HepG2 (cell line): ENCODE measurements around the gene C10orf71. TPM values are rescaled to one million over a fixed set of nuclear protein-coding genes. Genes with fewer than 3 reads are reported as not detected.

Experiments
- ATAC-seq: fragments of 200-7000 bp; cut with Tn5 transposase; 3 replicates; pipeline ENCODE4 v1.9.1; 2020; ENCODE audit warnings: mild to moderate bottlenecking, moderate library complexity
- BruUV-seq: library from RNA; stranded (reverse); fragments of 400-500 nt; replicated peaks from 2 replicates; lab custom pipeline; 2021; lab: Mats Ljungman, UMichigan
- CTCF ChIA-PET: fragments of 300-600 bp; formaldehyde crosslinking; extraction: SDS; loops from one replicate; lab custom pipeline; 2021; ENCODE audit warnings: low total read pairs, inconsistent platforms, low intra/inter-chr PET ratio; lab: Yijun Ruan, JAX
- POLR2A ChIA-PET: fragments of 350-600 bp; sonication (Branson Sonifier 250); formaldehyde crosslinking; loops from one replicate; lab custom pipeline; 2020; ENCODE audit warnings: antibody characterized with exemption, inconsistent platforms; lab: Yijun Ruan, JAX
- DNase-seq: peaks from one replicate; pipeline ENCODE4 v3.0.0-alpha.2; 2015; ENCODE audit warnings: low spot score
- FAIRE-seq: peaks from 3 replicates; lab custom pipeline; 2011; peaks lifted over from hg19 to GRCh38; lab: Jason Lieb, UNC
- H2AFZ ChIP-seq: one replicate; pipeline ENCODE4 v1.6.1; 2011; ENCODE audit warnings: low read length, inconsistent platforms
- H3K27ac ChIP-seq: fragments of 300-600 bp; 3 replicates; pipeline ENCODE4 v1.8.0; 2011; ENCODE audit warnings: mixed run types, mild to moderate bottlenecking, mixed read lengths, low read length, inconsistent platforms; ENCODE audit not compliant: insufficient read depth; ENCODE audit errors: extremely low read length
- H3K27me3 ChIP-seq, 2 experiments: fragments of 200-600 bp in 1 of 2; 2 replicates in 1 of 2; 3 replicates in 1 of 2; pipeline versions ENCODE4 v1.6.0 to v1.8.0; 2011; ENCODE audit warnings: low read length in 2 of 2, mild to moderate bottlenecking in 2 of 2, moderate library complexity in 2 of 2, inconsistent platforms in 1 of 2; ENCODE audit not compliant: insufficient read depth in 2 of 2, control insufficient read depth in 1 of 2
- H3K36me3 ChIP-seq, 2 experiments: fragments of 200-600 bp in 1 of 2; replicated peaks in 1 of 2; 2 replicates in 1 of 2; 3 replicates in 1 of 2; pipeline versions ENCODE4 v1.5.1 to v1.8.0; 2011; ENCODE audit warnings: low read length in 2 of 2, inconsistent platforms in 1 of 2; ENCODE audit not compliant: insufficient read depth in 2 of 2, control insufficient read depth in 1 of 2
- H3K4me1 ChIP-seq: 2 replicates; pipeline ENCODE4 v1.5.1; 2012; ENCODE audit warnings: low read length, inconsistent platforms; ENCODE audit not compliant: insufficient read depth
- H3K4me2 ChIP-seq: 2 replicates; pipeline ENCODE4 v1.6.0; 2011; ENCODE audit warnings: low read depth, low read length, inconsistent platforms
- H3K4me3 ChIP-seq, 3 experiments: fragments of 200-600 bp in 1 of 3; sonication (generic), shearing (Covaris generic) in 1 of 3; replicated peaks in 1 of 3; 2 replicates each; pipeline ENCODE4 v1.5.1; 2011 to 2016; ENCODE audit warnings: low read length in 3 of 3, inconsistent platforms in 2 of 3, low read depth in 2 of 3, mild to moderate bottlenecking in 2 of 3, control low read depth in 1 of 3, mixed read lengths in 1 of 3; ENCODE audit not compliant: insufficient read depth in 1 of 3
- H3K79me2 ChIP-seq: one replicate; pipeline ENCODE4 v1.6.1; 2011; ENCODE audit warnings: low read length, inconsistent platforms; ENCODE audit not compliant: insufficient read depth
- H3K9ac ChIP-seq: 2 replicates; pipeline ENCODE4 v1.6.0; 2011; ENCODE audit warnings: mild to moderate bottlenecking, low read depth, low read length, inconsistent platforms; ENCODE audit not compliant: insufficient read depth
- H3K9me3 ChIP-seq: 2 replicates; pipeline ENCODE4 v1.5.1; 2012; ENCODE audit warnings: mild to moderate bottlenecking, low read length
- H4K20me1 ChIP-seq: 2 replicates; pipeline ENCODE4 v1.6.0; 2011; ENCODE audit warnings: inconsistent platforms, mild to moderate bottlenecking, low read length, moderate library complexity; ENCODE audit not compliant: insufficient read depth
- BRD4 ChIP-seq: sonication (generic); formaldehyde crosslinking; IDR thresholded peaks from 2 replicates; pipeline ENCODE4 v1.4.0; 2020; ENCODE audit warnings: missing genetic modification reagents
- ETV5 ChIP-seq: IDR thresholded peaks from 2 replicates; pipeline ENCODE4 v1.6.1; 2018; ENCODE audit warnings: missing biosample characterization, missing genetic modification reagents, inconsistent platforms, borderline replicate concordance
- HCFC1 ChIP-seq: fragments of 150-350 bp; IDR thresholded peaks from 2 replicates; pipeline ENCODE4 v1.6.1; 2014; ENCODE audit warnings: low read depth, low read length
- MED1 ChIP-seq: sonication (generic); formaldehyde crosslinking; IDR thresholded peaks from 2 replicates; pipeline ENCODE4 v1.4.0; 2020; ENCODE audit warnings: missing genetic modification reagents
- MXD4 ChIP-seq: IDR thresholded peaks from 2 replicates; pipeline ENCODE4 v1.6.1; 2016; ENCODE audit warnings: mild to moderate bottlenecking, missing biosample characterization, missing genetic modification reagents
- NCOR1 ChIP-seq: fragments of 200-600 bp; sonication (generic); IDR thresholded peaks from 2 replicates; pipeline ENCODE4 v1.7.0; 2017; ENCODE audit warnings: antibody characterized with exemption, low read length, borderline replicate concordance
- NFE2 ChIP-seq: sonication (generic); formaldehyde crosslinking; IDR thresholded peaks from 2 replicates; pipeline ENCODE4 v1.4.0; 2020; ENCODE audit warnings: missing genetic modification reagents
- SOX5 ChIP-seq: IDR thresholded peaks from 2 replicates; pipeline ENCODE4 v1.6.1; 2016; ENCODE audit warnings: borderline replicate concordance
- THAP11 ChIP-seq: IDR thresholded peaks from 2 replicates; pipeline ENCODE4 v1.6.1; 2016; ENCODE audit warnings: missing biosample characterization, missing genetic modification reagents
- TOPORS ChIP-seq: sonication (generic); formaldehyde crosslinking; IDR thresholded peaks from 2 replicates; pipeline ENCODE4 v1.8.0; 2023; ENCODE audit warnings: mild to moderate bottlenecking, missing genetic modification reagents
- ZNF17 ChIP-seq: sonication (generic); formaldehyde crosslinking; IDR thresholded peaks from 2 replicates; pipeline ENCODE4 v1.5.0; 2020; ENCODE audit warnings: mild to moderate bottlenecking, missing genetic modification reagents
- ZNF20 ChIP-seq: sonication (generic); formaldehyde crosslinking; IDR thresholded peaks from 2 replicates; pipeline ENCODE4 v1.4.0; 2020; ENCODE audit warnings: mild to moderate bottlenecking, moderate library complexity, missing genetic modification reagents
- ZNF234 ChIP-seq: sonication (generic); formaldehyde crosslinking; conservative IDR thresholded peaks from 2 replicates; pipeline ENCODE4 v1.5.1; 2020; ENCODE audit warnings: mild to moderate bottlenecking, missing genetic modification reagents
- ZNF383 ChIP-seq: sonication (generic); formaldehyde crosslinking; IDR thresholded peaks from 2 replicates; pipeline ENCODE4 v1.4.0; 2020; ENCODE audit warnings: missing genetic modification reagents, mild to moderate bottlenecking, borderline replicate concordance
- ZNF749 ChIP-seq: sonication (generic); formaldehyde crosslinking; IDR thresholded peaks from 2 replicates; pipeline ENCODE4 v1.8.0; 2022; ENCODE audit warnings: mild to moderate bottlenecking, missing genetic modification reagents, moderate library complexity, borderline replicate concordance
- WGBS: methylation state at CpG from one replicate; pipeline ENCODE4 v1.1.6; 2017; ENCODE audit warnings: low lambda C conversion rate; 5-methylcytosine and 5-hydroxymethylcytosine counted together
- in situ Hi-C: cut with HindIII; loops from 2 replicates; pipeline ENCODE4 v1.10.0; 2017; ENCODE audit warnings: low pct_unique_long_range_greater_than_20kb; ENCODE audit not compliant: extremely low pct_ligation_motif_present
- intact Hi-C: fragments of 100-400 bp; cut with micrococcal nuclease; formaldehyde crosslinking; loops from one replicate; pipeline ENCODE4 v1.10.0; 2022; ENCODE audit not compliant: unreplicated experiment
- polyA plus RNA-seq, 8 experiments: library from polyadenylated mRNA; depleted of rRNA in 3 of 8; stranded (reverse) in 7 of 8; unstranded in 1 of 8; fragments of >200 nt; fragmentation: Illumina TruSeq in 4 of 8; extraction: Trizol in 4 of 8; gene quantifications; 2 replicates each; pipeline versions ENCODE4 v1.2.1 to v1.2.3, GENCODE V29; 2011 to 2016; ENCODE audit warnings: low read depth in 4 of 8, missing spikeins in 1 of 8, mixed read lengths in 1 of 8; ENCODE audit not compliant: insufficient read depth in 1 of 8
- total RNA-seq, 5 experiments: library from RNA; depleted of rRNA; stranded (reverse); fragments of >200 nt; fragmentation: Illumina TruSeq; extraction: Trizol; gene quantifications; 2 replicates each; pipeline ENCODE4 v1.2.3, GENCODE V29; 2016; ENCODE audit warnings: low read depth in 1 of 5
- TF ChIP-seq, protein P1 (sequence below): sonication (generic); formaldehyde crosslinking; IDR thresholded peaks from 2 replicates; pipeline ENCODE4 v1.8.0; 2023; ENCODE audit warnings: mild to moderate bottlenecking, missing genetic modification reagents
- TF ChIP-seq, protein P2 (sequence below): sonication (generic); formaldehyde crosslinking; IDR thresholded peaks from 2 replicates; pipeline ENCODE4 v1.5.0; 2020; ENCODE audit warnings: mild to moderate bottlenecking, missing genetic modification reagents
- TF ChIP-seq, protein P3 (sequence below): sonication (generic); formaldehyde crosslinking; IDR thresholded peaks from 2 replicates; pipeline ENCODE4 v1.5.1; 2020; ENCODE audit warnings: missing genetic modification reagents, mild to moderate bottlenecking, borderline replicate concordance
- TF ChIP-seq, protein P4 (sequence below): sonication (generic); formaldehyde crosslinking; IDR thresholded peaks from 2 replicates; pipeline ENCODE4 v1.4.0; 2020; ENCODE audit warnings: mild to moderate bottlenecking, missing genetic modification reagents

Gene C10orf71
- total and polyA plus RNA-seq, 2 of the 13 experiments (the other 11 are each of a cell fraction or from before 2014, with no cell fraction given), result not detected

DNA sequence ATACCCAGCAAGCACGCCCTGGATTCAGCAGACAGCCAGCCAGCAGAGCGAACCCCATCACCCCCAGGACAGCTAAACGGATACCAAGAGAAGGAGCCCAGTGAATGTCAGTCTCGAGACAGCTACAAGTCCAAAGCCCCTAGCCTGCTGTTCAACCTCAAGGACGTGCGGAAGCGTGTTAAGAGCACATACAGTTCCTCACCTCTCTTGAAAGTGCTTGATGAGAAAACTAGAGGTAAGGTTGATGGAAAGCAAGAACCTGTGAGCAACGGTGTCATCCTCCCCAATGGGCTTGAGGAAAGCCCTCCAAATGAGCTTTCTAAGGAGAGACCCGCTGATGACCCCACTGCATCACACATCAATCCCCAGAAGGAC is 24.9 kb downstream of the C10orf71 start:
- H2AFZ ChIP-seq, result no peak overlapping the region
- in situ Hi-C loops (no loop called here), intact Hi-C loops (no loop called here)
- BruUV-seq, result no TSS peak
- 19% methylated on average over 7 of the region's 9 CpGs for WGBS
- H3K4me2 ChIP-seq, result no peak overlapping the region
- ATAC-seq (no peak), DNase-seq (no peak), FAIRE-seq (no peak)
- H3K36me3 ChIP-seq, result no peaks in the 10 kb centered on the region
- peaks cover 7 to 50% of the 10 kb centered on the region in 2 experiments; a peak in 4 of 5 replicates for H3K27me3 ChIP-seq
- no peaks in the 10 kb centered on the region for H3K79me2 ChIP-seq
- no peaks in the 10 kb centered on the region for H3K4me1 ChIP-seq
- no peak overlapping the region for H3K27ac ChIP-seq
- no peak overlapping the region for H3K4me3 ChIP-seq
- CTCF ChIA-PET, result no interaction called here
- no peaks in the 10 kb centered on the region for H3K9me3 ChIP-seq
- H3K9ac ChIP-seq, result no peak overlapping the region
- POLR2A ChIA-PET, result no interaction called here
- no peaks in the 10 kb centered on the region for H4K20me1 ChIP-seq
- TF ChIP-seq ZNF20 (CRISPR knock-in tag), result no peak
- no peak for TF ChIP-seq NCOR1
- no peak for TF ChIP-seq HCFC1
- no peak for TF ChIP-seq ETV5 (CRISPR knock-in tag)
- TF ChIP-seq NFE2 (CRISPR knock-in tag), result no peak
- TF ChIP-seq MXD4 (CRISPR knock-in tag), result no peak
- no peak for TF ChIP-seq ZNF17
- no peak for TF ChIP-seq SOX5 (CRISPR knock-in tag)
- no peak for TF ChIP-seq BRD4 (CRISPR knock-in tag)
- TF ChIP-seq, protein P1, sequence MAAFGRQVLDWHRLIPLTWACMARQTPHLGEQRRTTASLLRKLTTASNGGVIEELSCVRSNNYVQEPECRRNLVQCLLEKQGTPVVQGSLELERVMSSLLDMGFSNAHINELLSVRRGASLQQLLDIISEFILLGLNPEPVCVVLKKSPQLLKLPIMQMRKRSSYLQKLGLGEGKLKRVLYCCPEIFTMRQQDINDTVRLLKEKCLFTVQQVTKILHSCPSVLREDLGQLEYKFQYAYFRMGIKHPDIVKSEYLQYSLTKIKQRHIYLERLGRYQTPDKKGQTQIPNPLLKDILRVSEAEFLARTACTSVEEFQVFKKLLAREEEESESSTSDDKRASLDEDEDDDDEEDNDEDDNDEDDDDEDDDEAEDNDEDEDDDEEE (CRISPR knock-in tag), result no peak
- TF ChIP-seq, protein P2, sequence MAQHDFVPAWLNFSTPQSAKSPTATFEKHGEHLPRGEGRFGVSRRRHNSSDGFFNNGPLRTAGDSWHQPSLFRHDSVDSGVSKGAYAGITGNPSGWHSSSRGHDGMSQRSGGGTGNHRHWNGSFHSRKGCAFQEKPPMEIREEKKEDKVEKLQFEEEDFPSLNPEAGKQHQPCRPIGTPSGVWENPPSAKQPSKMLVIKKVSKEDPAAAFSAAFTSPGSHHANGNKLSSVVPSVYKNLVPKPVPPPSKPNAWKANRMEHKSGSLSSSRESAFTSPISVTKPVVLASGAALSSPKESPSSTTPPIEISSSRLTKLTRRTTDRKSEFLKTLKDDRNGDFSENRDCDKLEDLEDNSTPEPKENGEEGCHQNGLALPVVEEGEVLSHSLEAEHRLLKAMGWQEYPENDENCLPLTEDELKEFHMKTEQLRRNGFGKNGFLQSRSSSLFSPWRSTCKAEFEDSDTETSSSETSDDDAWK, result no peak
- no peak for TF ChIP-seq ZNF234 (CRISPR knock-in tag)
- TF ChIP-seq THAP11, result no peak
- TF ChIP-seq, protein P3, sequence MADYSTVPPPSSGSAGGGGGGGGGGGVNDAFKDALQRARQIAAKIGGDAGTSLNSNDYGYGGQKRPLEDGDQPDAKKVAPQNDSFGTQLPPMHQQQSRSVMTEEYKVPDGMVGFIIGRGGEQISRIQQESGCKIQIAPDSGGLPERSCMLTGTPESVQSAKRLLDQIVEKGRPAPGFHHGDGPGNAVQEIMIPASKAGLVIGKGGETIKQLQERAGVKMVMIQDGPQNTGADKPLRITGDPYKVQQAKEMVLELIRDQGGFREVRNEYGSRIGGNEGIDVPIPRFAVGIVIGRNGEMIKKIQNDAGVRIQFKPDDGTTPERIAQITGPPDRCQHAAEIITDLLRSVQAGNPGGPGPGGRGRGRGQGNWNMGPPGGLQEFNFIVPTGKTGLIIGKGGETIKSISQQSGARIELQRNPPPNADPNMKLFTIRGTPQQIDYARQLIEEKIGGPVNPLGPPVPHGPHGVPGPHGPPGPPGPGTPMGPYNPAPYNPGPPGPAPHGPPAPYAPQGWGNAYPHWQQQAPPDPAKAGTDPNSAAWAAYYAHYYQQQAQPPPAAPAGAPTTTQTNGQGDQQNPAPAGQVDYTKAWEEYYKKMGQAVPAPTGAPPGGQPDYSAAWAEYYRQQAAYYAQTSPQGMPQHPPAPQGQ, result no peak
- TF ChIP-seq TOPORS (CRISPR knock-in tag), result no peak
- no peak for TF ChIP-seq MED1
- no peak for TF ChIP-seq ZNF383
- TF ChIP-seq ZNF749 (CRISPR knock-in tag), result no peak
- TF ChIP-seq, protein P4, sequence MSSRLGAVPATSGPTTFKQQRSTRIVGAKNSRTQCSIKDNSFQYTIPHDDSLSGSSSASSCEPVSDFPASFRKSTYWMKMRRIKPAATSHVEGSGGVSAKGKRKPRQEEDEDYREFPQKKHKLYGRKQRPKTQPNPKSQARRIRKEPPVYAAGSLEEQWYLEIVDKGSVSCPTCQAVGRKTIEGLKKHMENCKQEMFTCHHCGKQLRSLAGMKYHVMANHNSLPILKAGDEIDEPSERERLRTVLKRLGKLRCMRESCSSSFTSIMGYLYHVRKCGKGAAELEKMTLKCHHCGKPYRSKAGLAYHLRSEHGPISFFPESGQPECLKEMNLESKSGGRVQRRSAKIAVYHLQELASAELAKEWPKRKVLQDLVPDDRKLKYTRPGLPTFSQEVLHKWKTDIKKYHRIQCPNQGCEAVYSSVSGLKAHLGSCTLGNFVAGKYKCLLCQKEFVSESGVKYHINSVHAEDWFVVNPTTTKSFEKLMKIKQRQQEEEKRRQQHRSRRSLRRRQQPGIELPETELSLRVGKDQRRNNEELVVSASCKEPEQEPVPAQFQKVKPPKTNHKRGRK (CRISPR knock-in tag), result no peak
